T-cell (primary cell): Measurements from ENCODE around the gene DENND2D. TPM values are rescaled to one million over a fixed set of nuclear protein-coding genes. Genes with fewer than 3 reads are reported as not detected.

Experiments
- ATAC-seq, 4 experiments: fragments of 200-7000 bp in 3 of 4; fragments of 150-1000 bp in 1 of 4; cut with Tn5 transposase; replicated peaks in 1 of 4; 1 replicate in 3 of 4; 2 replicates in 1 of 4; pipeline ENCODE4 v1.10.0; 2021; ENCODE audit warnings: moderate library complexity in 3 of 4, mild to moderate bottlenecking in 2 of 4, moderate number of reproducible peaks in 1 of 4
- CTCF ChIA-PET, 2 donors: fragments of 300-600 bp; sonication (Branson Sonifier 250); formaldehyde crosslinking; loops; one replicate each; lab custom pipeline; 2022; ENCODE audit warnings: antibody characterized with exemption in 2 of 2; lab: Charles Lee
- POLR2A ChIA-PET, 2 donors: fragments of 300-600 bp; sonication (Branson Sonifier 250); formaldehyde crosslinking; loops; one replicate each; lab custom pipeline; 2022; ENCODE audit warnings: antibody characterized with exemption in 2 of 2; lab: Charles Lee
- DNase-seq, 35 experiments: peaks; one replicate each; pipeline versions ENCODE4 v3.0.0 to v3.0.0-alpha.2; 2013 to 2023
- H3K27ac ChIP-seq: one replicate; pipeline ENCODE4 v1.5.1; 2013; ENCODE audit warnings: low read length
- H3K27me3 ChIP-seq, 2 experiments: replicated peaks in 1 of 2; 1 replicate in 1 of 2; 2 replicates in 1 of 2; pipeline versions ENCODE4 v1.6.1 to v1.7.0; 2013; ENCODE audit warnings: low read length in 1 of 2, mixed read lengths in 1 of 2; ENCODE audit not compliant: control insufficient read depth in 2 of 2, insufficient read depth in 2 of 2; ENCODE audit errors: extremely low read depth in 1 of 2
- H3K36me3 ChIP-seq, 2 donors: 1 replicate in 1 of 2; 2 replicates in 1 of 2; pipeline versions ENCODE4 v1.6.1 to v1.7.0; 2013; ENCODE audit warnings: low read length in 1 of 2; ENCODE audit not compliant: control insufficient read depth in 2 of 2, insufficient read depth in 1 of 2; ENCODE audit errors: extremely low read depth in 1 of 2
- H3K4me1 ChIP-seq, 2 experiments: 1 replicate in 1 of 2; 2 replicates in 1 of 2; pipeline versions ENCODE4 v1.6.1 to v1.7.0; 2013; ENCODE audit warnings: low read length in 2 of 2, mixed read lengths in 1 of 2; ENCODE audit not compliant: insufficient read depth in 2 of 2, control insufficient read depth in 1 of 2; ENCODE audit errors: extremely low read depth in 1 of 2
- H3K4me3 ChIP-seq, 2 donors: 1 replicate in 1 of 2; 2 replicates in 1 of 2; pipeline versions ENCODE4 v1.5.1 to v1.7.0; 2013; ENCODE audit warnings: mild to moderate bottlenecking in 2 of 2, low read length in 1 of 2, moderate library complexity in 1 of 2; ENCODE audit not compliant: control insufficient read depth in 1 of 2; ENCODE audit errors: extremely low read depth in 1 of 2
- H3K9me3 ChIP-seq: 2 replicates; pipeline ENCODE4 v1.7.0; 2013
- H3K27ac Mint-ChIP-seq, 2 donors: one replicate each; pipeline ENCODE4 v1.8.0; 2020 to 2021; ENCODE audit warnings: mild to moderate bottlenecking in 2 of 2, mixed read lengths in 2 of 2
- H3K27me3 Mint-ChIP-seq, 2 donors: one replicate each; pipeline ENCODE4 v1.8.0; 2021 to 2022; ENCODE audit warnings: mixed read lengths in 2 of 2
- H3K36me3 Mint-ChIP-seq: one replicate; pipeline ENCODE4 v1.8.0; 2021; ENCODE audit warnings: mixed read lengths
- H3K4me1 Mint-ChIP-seq, 3 donors: one replicate each; pipeline ENCODE4 v1.8.0; 2020 to 2022; ENCODE audit warnings: mixed read lengths in 3 of 3, mild to moderate bottlenecking in 1 of 3
- H3K4me3 Mint-ChIP-seq, 3 donors: one replicate each; pipeline ENCODE4 v1.8.0; 2020 to 2022; ENCODE audit warnings: mild to moderate bottlenecking in 3 of 3, mixed read lengths in 3 of 3, moderate library complexity in 3 of 3
- H3K9me3 Mint-ChIP-seq, 3 donors: one replicate each; pipeline ENCODE4 v1.8.0; 2020 to 2022; ENCODE audit warnings: mixed read lengths in 3 of 3
- WGBS: methylation state at CpG from one replicate; pipeline ENCODE4 v1.1.5; 2013; ENCODE audit warnings: missing lambda C conversion rate; ENCODE audit not compliant: insufficient coverage; 5-methylcytosine and 5-hydroxymethylcytosine counted together
- total RNA-seq, 35 experiments: library from RNA in 6 of 35; stranded (reverse) in 6 of 35; fragments of 120-200 nt in 1 of 35; gene quantifications; one replicate each; pipeline versions ENCODE4 v1.2.1 to v1.2.4 and lab custom pipeline; 2013 to 2026

Gene DENND2D
- total RNA-seq, 5 donors from 2014 or later (not counting 1 experiment from before 2014, with no cell fraction given): 128 to 234 (median 222) TPM

- 58% methylated on average over 2 of the region's 3 CpGs for WGBS
- DNase-seq (no peak), ATAC-seq (no peak)
- ChIA-PET POLR2A (interaction anchor here in 1 of 2 donors (0.5 kb wide), 1 partner anchor 9 kb away, joined by 11 read pairs; no protein-coding TSS in a partner anchor), CTCF (interaction anchor here in 1 of 2 donors (0.6 to 1.5 kb wide), 4 partner anchors 22 to 244 kb away, joined by 3 to 7 read pairs (median 5); no protein-coding TSS in a partner anchor)
- Histone ChIP-seq H3K36me3 (peaks cover 15 to 99% of the 10 kb centered on the region in 2 donors), H3K9me3 (no peaks in the 10 kb centered on the region), H3K4me3 (peak overlapping the region; percentile 1 to 78), H3K27me3 (no peaks in the 10 kb centered on the region), H3K4me1 (peaks cover 75 to 89% of the 10 kb centered on the region in 2 experiments), H3K27ac (peak overlapping the region; percentile 76)
- H3K4me3 Mint-ChIP-seq: peak overlapping the region; percentile 40 to 99 (median 98)
- no peaks in the 10 kb centered on the region for H3K27me3 Mint-ChIP-seq
- peaks cover 92 to 100% (median 96%) of the 10 kb centered on the region in 3 donors for H3K4me1 Mint-ChIP-seq
- H3K36me3 Mint-ChIP-seq: peaks cover 90% of the 10 kb centered on the region
- H3K9me3 Mint-ChIP-seq: no peaks in the 10 kb centered on the region
- H3K27ac Mint-ChIP-seq: peak overlapping the region; percentile 95 to 99
These were observed 6.5 kb downstream of the DENND2D start for GRCh38 chr1:111193712-111194480.

- ChIA-PET CTCF (interaction anchor here (1.0 to 1.6 kb wide), 4 partner anchors 23 to 141 kb away, joined by 3 to 7 read pairs (median 5); no protein-coding TSS in a partner anchor), POLR2A (interaction anchor here (0.6 to 0.7 kb wide), 2 partner anchors 25 to 85 kb away, joined by 3 to 4 read pairs; no protein-coding TSS in a partner anchor)
- peak overlapping the region; percentile 3 to 98 (median 58) for H3K4me3 Mint-ChIP-seq
- peaks cover 100% of the 10 kb centered on the region in 3 donors for H3K4me1 Mint-ChIP-seq
- Histone ChIP-seq H3K27ac (peak overlapping the region; percentile 76), H3K36me3 (peaks cover 15 to 99% of the 10 kb centered on the region in 2 donors), H3K27me3 (no peaks in the 10 kb centered on the region), H3K9me3 (no peaks in the 10 kb centered on the region), H3K4me1 (peaks cover 77 to 95% of the 10 kb centered on the region in 2 experiments), H3K4me3 (peak overlapping the region in 1 of 2 donors; percentile 38)
- WGBS: 44% methylated on average over 7 of the region's 10 CpGs
- no peaks in the 10 kb centered on the region for H3K9me3 Mint-ChIP-seq
- peak overlapping the region; percentile 95 to 99 for H3K27ac Mint-ChIP-seq
- peak in 4 of 35 experiments; percentile 19 to 74 (median 31) for DNase-seq
- H3K27me3 Mint-ChIP-seq: no peaks in the 10 kb centered on the region
- peak in 1 of 4 experiments; percentile 59 for ATAC-seq
- peaks cover 90% of the 10 kb centered on the region for H3K36me3 Mint-ChIP-seq
These were observed 7.6 kb downstream of the DENND2D start for GRCh38 chr1:111192658-111193519.

- peak overlapping the region; percentile 95 to 99 for H3K27ac Mint-ChIP-seq
- ChIA-PET CTCF (interaction anchor here (1.2 to 1.6 kb wide), 2 partner anchors 31 to 142 kb away, joined by 3 read pairs; no protein-coding TSS in a partner anchor), POLR2A (no interaction called here)
- peaks cover 89% of the 10 kb centered on the region for H3K36me3 Mint-ChIP-seq
- H3K27me3 ChIP-seq: no peaks in the 10 kb centered on the region
- no peaks in the 10 kb centered on the region for H3K9me3 ChIP-seq
- no peaks in the 10 kb centered on the region for H3K9me3 Mint-ChIP-seq
- ATAC-seq: no peak
- peaks cover 98 to 100% (median 100%) of the 10 kb centered on the region in 3 donors for H3K4me1 Mint-ChIP-seq
- DNase-seq: no peak
- H3K4me1 ChIP-seq: peaks cover 76 to 92% of the 10 kb centered on the region in 2 experiments
- peaks cover 15 to 99% of the 10 kb centered on the region in 2 donors for H3K36me3 ChIP-seq
- 90% methylated on average over 2 of the region's 5 CpGs for WGBS
- peak overlapping the region in 1 of 2 donors; percentile 19 for H3K4me3 ChIP-seq
- no peaks in the 10 kb centered on the region for H3K27me3 Mint-ChIP-seq
- peak overlapping the region in 1 of 3 donors; percentile 98 for H3K4me3 Mint-ChIP-seq
- H3K27ac ChIP-seq: peak overlapping the region; percentile 76
These were observed 8.4 kb downstream of the DENND2D start for GRCh38 chr1:111192074-111192473.

GRCh38 chr1:111191496-111191895, 8.9 kb downstream of the DENND2D start:
- peaks cover 98 to 100% (median 100%) of the 10 kb centered on the region in 3 donors for H3K4me1 Mint-ChIP-seq
- H3K36me3 Mint-ChIP-seq: peaks cover 89% of the 10 kb centered on the region
- WGBS: no CpG with 5 or more reads among the region's 3 CpGs
- H3K4me3 Mint-ChIP-seq: peak overlapping the region in 1 of 3 donors; percentile 98
- ChIA-PET CTCF (interaction anchor here in 1 of 2 donors (0.7 to 1.2 kb wide), 2 partner anchors 21 to 32 kb away, joined by 3 read pairs; no protein-coding TSS in a partner anchor), POLR2A (no interaction called here)
- H3K27ac Mint-ChIP-seq: peak overlapping the region; percentile 95 to 99
- peaks cover 15 to 99% of the 10 kb centered on the region in 2 donors for H3K36me3 ChIP-seq
- no peaks in the 10 kb centered on the region for H3K9me3 ChIP-seq
- H3K4me1 ChIP-seq: peaks cover 73 to 87% of the 10 kb centered on the region in 2 experiments
- DNase-seq (no peak), ATAC-seq (no peak)
- H3K9me3 Mint-ChIP-seq: no peaks in the 10 kb centered on the region
- no peaks in the 10 kb centered on the region for H3K27me3 Mint-ChIP-seq
- peak overlapping the region; percentile 76 for H3K27ac ChIP-seq
- H3K4me3 ChIP-seq: no peak overlapping the region
- H3K27me3 ChIP-seq: no peaks in the 10 kb centered on the region

- H3K36me3 ChIP-seq: peaks cover 15 to 99% of the 10 kb centered on the region in 2 donors
- peaks cover 68 to 82% of the 10 kb centered on the region in 2 experiments for H3K4me1 ChIP-seq
- ATAC-seq (no peak), DNase-seq (no peak)
- 93% methylated on average over 2 of the region's 2 CpGs for WGBS
- H3K27me3 ChIP-seq: no peaks in the 10 kb centered on the region
- H3K27ac ChIP-seq: peak overlapping the region; percentile 43
- ChIA-PET CTCF (interaction anchor here (0.6 to 1.2 kb wide), 3 partner anchors 21 to 32 kb away, joined by 3 to 4 read pairs (median 3); no protein-coding TSS in a partner anchor), POLR2A (no interaction called here)
- no peaks in the 10 kb centered on the region for H3K9me3 Mint-ChIP-seq
- H3K4me3 Mint-ChIP-seq: peak overlapping the region in 1 of 3 donors; percentile 98
- H3K27me3 Mint-ChIP-seq: no peaks in the 10 kb centered on the region
- H3K4me1 Mint-ChIP-seq: peaks cover 98 to 100% (median 99%) of the 10 kb centered on the region in 3 donors
- no peaks in the 10 kb centered on the region for H3K9me3 ChIP-seq
- peaks cover 89% of the 10 kb centered on the region for H3K36me3 Mint-ChIP-seq
- peak overlapping the region; percentile 95 to 99 for H3K27ac Mint-ChIP-seq
- no peak overlapping the region for H3K4me3 ChIP-seq
These were observed 9.5 kb downstream of the DENND2D start for GRCh38 chr1:111190931-111191451.
